ENCODE results near the gene ECPAS.
"Not testable (repeated sequence)": the region's sequence is repeated elsewhere in the genome, so short reads cannot be mapped to it uniquely, and the experiment has no call there.

ECPAS gene

GRCh38 chr9:111527347-111527746, 43.2 kb upstream of the ECPAS start:
- DNase-seq (ENCODE audit: low spot score) (no peak), ATAC-seq (ENCODE audit: low read depth) (no peak)
- H3K4me1 ChIP-seq (ENCODE audit: insufficient read depth, poor library complexity, severe bottlenecking) = peaks cover 3% of the 10 kb centered on the region
- no peaks in the 10 kb centered on the region for H3K27me3 ChIP-seq (ENCODE audit: insufficient read depth, poor library complexity, severe bottlenecking)
- H3K36me3 ChIP-seq (ENCODE audit: low read depth) = peaks cover 9% of the 10 kb centered on the region; the same call in 1 of the 2 replicates
- H3K9me3 ChIP-seq (ENCODE audit: severe bottlenecking) = no peaks in the 10 kb centered on the region
- no peak for TF ChIP-seq CTCF (IDR thresholded peaks at IDR 0.05; ENCODE audit: poor library complexity, severe bottlenecking)
- no peak overlapping the region for H3K4me3 ChIP-seq (ENCODE audit: severe bottlenecking)
- H3K27ac ChIP-seq (ENCODE audit: poor library complexity, severe bottlenecking) = no peak overlapping the region

GRCh38 chr9:111525056-111525977, 41.1 kb upstream of the ECPAS start, which contains the start of gene ZNF483:
TSS of gene ZNF483 (plus strand) at chr9:111525179. CDS start at chr9:111527396, 2,217 bp downstream.
- ATAC-seq (ENCODE audit: low read depth) (peak; percentile 85), DNase-seq (ENCODE audit: low spot score) (peak; percentile 78)
- Histone ChIP-seq H3K4me3 (ENCODE audit: severe bottlenecking) (peak within 1 kb of the TSS; percentile 53), H3K9me3 (ENCODE audit: severe bottlenecking) (no peaks in the 10 kb centered on the region), H3K27ac (ENCODE audit: poor library complexity, severe bottlenecking) (no peak within 1 kb of the TSS), H3K36me3 (ENCODE audit: low read depth) (peaks cover 9% of the 10 kb centered on the region; the same call in 1 of the 2 replicates), H3K27me3 (ENCODE audit: insufficient read depth, poor library complexity, severe bottlenecking) (no peaks in the 10 kb centered on the region), H3K4me1 (ENCODE audit: insufficient read depth, poor library complexity, severe bottlenecking) (peaks cover 3% of the 10 kb centered on the region)
- TF ChIP-seq CTCF (IDR thresholded peaks at IDR 0.05; ENCODE audit: poor library complexity, severe bottlenecking) = no peak

GRCh38 chr9:111524731-111525055, 40.5 kb upstream of the ECPAS start:
- no peaks in the 10 kb centered on the region for H3K9me3 ChIP-seq (ENCODE audit: severe bottlenecking)
- H3K27ac ChIP-seq (ENCODE audit: poor library complexity, severe bottlenecking) = no peak overlapping the region
- peaks cover 9% of the 10 kb centered on the region; the same call in 1 of the 2 replicates for H3K36me3 ChIP-seq (ENCODE audit: low read depth)
- peak overlapping the region; percentile 53 for H3K4me3 ChIP-seq (ENCODE audit: severe bottlenecking)
- no peak for TF ChIP-seq CTCF (IDR thresholded peaks at IDR 0.05; ENCODE audit: poor library complexity, severe bottlenecking)
- peaks cover 3% of the 10 kb centered on the region for H3K4me1 ChIP-seq (ENCODE audit: insufficient read depth, poor library complexity, severe bottlenecking)
- DNase-seq (ENCODE audit: low spot score) (no peak), ATAC-seq (ENCODE audit: low read depth) (no peak)
- H3K27me3 ChIP-seq (ENCODE audit: insufficient read depth, poor library complexity, severe bottlenecking) = no peaks in the 10 kb centered on the region

- no peak for DNase-seq (ENCODE audit: low spot score)
- H3K27ac ChIP-seq (ENCODE audit: poor library complexity, severe bottlenecking) = no peak overlapping the region
- H3K4me3 ChIP-seq (ENCODE audit: severe bottlenecking) = no peak overlapping the region
- no peaks in the 10 kb centered on the region for H3K4me1 ChIP-seq (ENCODE audit: insufficient read depth, poor library complexity, severe bottlenecking)
- H3K27me3 ChIP-seq (ENCODE audit: insufficient read depth, poor library complexity, severe bottlenecking) = no peaks in the 10 kb centered on the region
- H3K9me3 ChIP-seq (ENCODE audit: severe bottlenecking) = no peaks in the 10 kb centered on the region
- TF ChIP-seq CTCF (IDR thresholded peaks at IDR 0.05; ENCODE audit: poor library complexity, severe bottlenecking) = no peak
- ATAC-seq (ENCODE audit: low read depth) = no peak
- H3K36me3 ChIP-seq (ENCODE audit: low read depth) = no peaks in the 10 kb centered on the region
Observed at GRCh38 chr9:111516061-111516465, 31.9 kb upstream of the ECPAS start.

GRCh38 chr9:111514967-111515366, 30.8 kb upstream of the ECPAS start:
- Histone ChIP-seq H3K4me3 (ENCODE audit: severe bottlenecking) (no peak overlapping the region), H3K27me3 (ENCODE audit: insufficient read depth, poor library complexity, severe bottlenecking) (no peaks in the 10 kb centered on the region), H3K9me3 (ENCODE audit: severe bottlenecking) (peaks cover 2% of the 10 kb centered on the region), H3K36me3 (ENCODE audit: low read depth) (no peaks in the 10 kb centered on the region), H3K4me1 (ENCODE audit: insufficient read depth, poor library complexity, severe bottlenecking) (no peaks in the 10 kb centered on the region), H3K27ac (ENCODE audit: poor library complexity, severe bottlenecking) (no peak overlapping the region)
- DNase-seq (ENCODE audit: low spot score) (no peak), ATAC-seq (ENCODE audit: low read depth) (peak; percentile 54; the same call in 2 of the 3 replicates)
- TF ChIP-seq CTCF (IDR thresholded peaks at IDR 0.05; ENCODE audit: poor library complexity, severe bottlenecking) = no peak

- not testable (repeated sequence) for H3K4me1 ChIP-seq (ENCODE audit: insufficient read depth, poor library complexity, severe bottlenecking); DNase-seq (ENCODE audit: low spot score); H3K27ac ChIP-seq (ENCODE audit: poor library complexity, severe bottlenecking); H3K27me3 ChIP-seq (ENCODE audit: insufficient read depth, poor library complexity, severe bottlenecking); ATAC-seq (ENCODE audit: low read depth); H3K36me3 ChIP-seq (ENCODE audit: low read depth); H3K9me3 ChIP-seq (ENCODE audit: severe bottlenecking); H3K4me3 ChIP-seq (ENCODE audit: severe bottlenecking)
Observed at GRCh38 chr9:111511581-111511980, 27.4 kb upstream of the ECPAS start.
